GM23338 (cell line): Measurements from ENCODE around the gene NUP205. TPM values are rescaled to one million over a fixed set of nuclear protein-coding genes. Genes with fewer than 3 reads are reported as not detected.

Experiments used
- EZH2 ChIP-seq: fragments of 200-600 bp; sonication (generic); IDR thresholded peaks from one replicate; pipeline ENCODE4 v1.8.0; 2017; ENCODE audit warnings: antibody characterized with exemption, mild to moderate bottlenecking, low read depth; ENCODE audit not compliant: unreplicated experiment
- POLR2AphosphoS5 ChIP-seq: IDR thresholded peaks from 2 replicates; pipeline ENCODE4 v1.6.1; 2016; ENCODE audit warnings: antibody characterized with exemption, low read depth
- STAT1 ChIP-seq: IDR thresholded peaks from one replicate; pipeline ENCODE4 v1.6.1; 2016; ENCODE audit warnings: antibody characterized with exemption; ENCODE audit not compliant: unreplicated experiment
- ZNF114 ChIP-seq: fragments of 250-450 bp; sonication (Bioruptor Pico); IDR thresholded peaks from 2 replicates; pipeline ENCODE4 v1.5.0; 2020; ENCODE audit warnings: mild to moderate bottlenecking, moderate library complexity
- ZNF331 ChIP-seq: fragments of 250-450 bp; sonication (Bioruptor Pico); IDR thresholded peaks from 2 replicates; pipeline ENCODE4 v1.5.0; 2020; ENCODE audit warnings: low read depth, mild to moderate bottlenecking, moderate library complexity
- polyA plus RNA-seq: library from polyadenylated mRNA; unstranded; fragments of >200 nt; fragmentation: Nextera tagmentation; extraction: Ambion mirVana; gene quantifications from 2 replicates; pipeline ENCODE4 v1.2.1, GENCODE V29; 2016
- total RNA-seq: library from RNA; depleted of rRNA; stranded (reverse); fragments of >200 nt; shearing (Covaris generic); gene quantifications from 2 replicates; pipeline ENCODE4 v1.2.3, GENCODE V29; 2014
- TF ChIP-seq, protein P1 (sequence below): fragments of 250-450 bp; sonication (Bioruptor Pico); IDR thresholded peaks from 2 replicates; pipeline ENCODE4 v1.5.0; 2020; ENCODE audit warnings: mild to moderate bottlenecking, moderate library complexity
- TF ChIP-seq, protein P2 (sequence below), 2 experiments: fragments of 200-600 bp in 1 of 2; sonication (generic) in 1 of 2; conservative IDR thresholded peaks; 2 replicates each; pipeline versions ENCODE4 v1.5.1 to v1.6.1; 2016 to 2017; ENCODE audit warnings: antibody characterized with exemption in 2 of 2, low read depth in 2 of 2, mild to moderate bottlenecking in 2 of 2, moderate library complexity in 1 of 2
- TF ChIP-seq, protein P3 (sequence below): IDR thresholded peaks from 2 replicates; pipeline ENCODE4 v1.6.1; 2016; ENCODE audit warnings: antibody characterized with exemption

The NUP205 gene
- total and polyA plus RNA-seq, 2 experiments from 2014 or later = 150 to 212 TPM

DNA sequence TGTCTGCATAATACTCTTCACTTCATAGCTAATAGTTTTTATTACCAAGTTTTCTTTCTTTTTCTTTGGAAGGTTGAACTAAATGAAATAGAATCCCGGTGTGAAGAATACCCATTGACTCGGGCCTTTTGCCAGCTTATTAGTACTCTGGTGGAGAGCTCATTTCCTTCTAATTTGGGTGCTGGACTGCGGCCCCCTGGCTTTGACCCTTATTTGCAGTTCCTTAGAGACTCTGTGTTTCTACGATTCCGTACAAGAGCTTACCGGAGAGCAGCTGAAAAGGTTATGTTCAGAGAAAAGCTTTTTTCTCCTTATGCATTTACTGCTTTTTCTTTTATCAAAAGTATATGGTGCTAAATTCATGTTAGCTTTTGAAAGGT lies 40.2 kb downstream of the NUP205 start (continued):
- TF ChIP-seq, protein P1, sequence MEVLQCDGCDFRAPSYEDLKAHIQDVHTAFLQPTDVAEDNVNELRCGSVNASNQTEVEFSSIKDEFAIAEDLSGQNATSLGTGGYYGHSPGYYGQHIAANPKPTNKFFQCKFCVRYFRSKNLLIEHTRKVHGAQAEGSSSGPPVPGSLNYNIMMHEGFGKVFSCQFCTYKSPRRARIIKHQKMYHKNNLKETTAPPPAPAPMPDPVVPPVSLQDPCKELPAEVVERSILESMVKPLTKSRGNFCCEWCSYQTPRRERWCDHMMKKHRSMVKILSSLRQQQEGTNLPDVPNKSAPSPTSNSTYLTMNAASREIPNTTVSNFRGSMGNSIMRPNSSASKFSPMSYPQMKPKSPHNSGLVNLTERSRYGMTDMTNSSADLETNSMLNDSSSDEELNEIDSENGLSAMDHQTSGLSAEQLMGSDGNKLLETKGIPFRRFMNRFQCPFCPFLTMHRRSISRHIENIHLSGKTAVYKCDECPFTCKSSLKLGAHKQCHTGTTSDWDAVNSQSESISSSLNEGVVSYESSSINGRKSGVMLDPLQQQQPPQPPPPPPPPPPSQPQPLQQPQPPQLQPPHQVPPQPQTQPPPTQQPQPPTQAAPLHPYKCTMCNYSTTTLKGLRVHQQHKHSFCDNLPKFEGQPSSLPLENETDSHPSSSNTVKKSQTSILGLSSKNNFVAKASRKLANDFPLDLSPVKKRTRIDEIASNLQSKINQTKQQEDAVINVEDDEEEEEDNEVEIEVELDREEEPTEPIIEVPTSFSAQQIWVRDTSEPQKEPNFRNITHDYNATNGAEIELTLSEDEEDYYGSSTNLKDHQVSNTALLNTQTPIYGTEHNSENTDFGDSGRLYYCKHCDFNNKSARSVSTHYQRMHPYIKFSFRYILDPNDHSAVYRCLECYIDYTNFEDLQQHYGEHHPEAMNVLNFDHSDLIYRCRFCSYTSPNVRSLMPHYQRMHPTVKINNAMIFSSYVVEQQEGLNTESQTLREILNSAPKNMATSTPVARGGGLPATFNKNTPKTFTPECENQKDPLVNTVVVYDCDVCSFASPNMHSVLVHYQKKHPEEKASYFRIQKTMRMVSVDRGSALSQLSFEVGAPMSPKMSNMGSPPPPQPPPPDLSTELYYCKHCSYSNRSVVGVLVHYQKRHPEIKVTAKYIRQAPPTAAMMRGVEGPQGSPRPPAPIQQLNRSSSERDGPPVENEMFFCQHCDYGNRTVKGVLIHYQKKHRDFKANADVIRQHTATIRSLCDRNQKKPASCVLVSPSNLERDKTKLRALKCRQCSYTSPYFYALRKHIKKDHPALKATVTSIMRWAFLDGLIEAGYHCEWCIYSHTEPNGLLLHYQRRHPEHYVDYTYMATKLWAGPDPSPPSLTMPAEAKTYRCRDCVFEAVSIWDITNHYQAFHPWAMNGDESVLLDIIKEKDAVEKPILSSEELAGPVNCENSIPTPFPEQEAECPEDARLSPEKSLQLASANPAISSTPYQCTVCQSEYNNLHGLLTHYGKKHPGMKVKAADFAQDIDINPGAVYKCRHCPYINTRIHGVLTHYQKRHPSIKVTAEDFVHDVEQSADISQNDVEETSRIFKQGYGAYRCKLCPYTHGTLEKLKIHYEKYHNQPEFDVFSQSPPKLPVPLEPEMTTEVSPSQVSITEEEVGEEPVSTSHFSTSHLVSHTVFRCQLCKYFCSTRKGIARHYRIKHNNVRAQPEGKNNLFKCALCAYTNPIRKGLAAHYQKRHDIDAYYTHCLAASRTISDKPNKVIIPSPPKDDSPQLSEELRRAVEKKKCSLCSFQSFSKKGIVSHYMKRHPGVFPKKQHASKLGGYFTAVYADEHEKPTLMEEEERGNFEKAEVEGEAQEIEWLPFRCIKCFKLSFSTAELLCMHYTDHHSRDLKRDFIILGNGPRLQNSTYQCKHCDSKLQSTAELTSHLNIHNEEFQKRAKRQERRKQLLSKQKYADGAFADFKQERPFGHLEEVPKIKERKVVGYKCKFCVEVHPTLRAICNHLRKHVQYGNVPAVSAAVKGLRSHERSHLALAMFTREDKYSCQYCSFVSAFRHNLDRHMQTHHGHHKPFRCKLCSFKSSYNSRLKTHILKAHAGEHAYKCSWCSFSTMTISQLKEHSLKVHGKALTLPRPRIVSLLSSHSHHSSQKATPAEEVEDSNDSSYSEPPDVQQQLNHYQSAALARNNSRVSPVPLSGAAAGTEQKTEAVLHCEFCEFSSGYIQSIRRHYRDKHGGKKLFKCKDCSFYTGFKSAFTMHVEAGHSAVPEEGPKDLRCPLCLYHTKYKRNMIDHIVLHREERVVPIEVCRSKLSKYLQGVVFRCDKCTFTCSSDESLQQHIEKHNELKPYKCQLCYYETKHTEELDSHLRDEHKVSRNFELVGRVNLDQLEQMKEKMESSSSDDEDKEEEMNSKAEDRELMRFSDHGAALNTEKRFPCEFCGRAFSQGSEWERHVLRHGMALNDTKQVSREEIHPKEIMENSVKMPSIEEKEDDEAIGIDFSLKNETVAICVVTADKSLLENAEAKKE (CRISPR knock-in tag) = no peak
- no peak for TF ChIP-seq EZH2
- TF ChIP-seq, protein P2, sequence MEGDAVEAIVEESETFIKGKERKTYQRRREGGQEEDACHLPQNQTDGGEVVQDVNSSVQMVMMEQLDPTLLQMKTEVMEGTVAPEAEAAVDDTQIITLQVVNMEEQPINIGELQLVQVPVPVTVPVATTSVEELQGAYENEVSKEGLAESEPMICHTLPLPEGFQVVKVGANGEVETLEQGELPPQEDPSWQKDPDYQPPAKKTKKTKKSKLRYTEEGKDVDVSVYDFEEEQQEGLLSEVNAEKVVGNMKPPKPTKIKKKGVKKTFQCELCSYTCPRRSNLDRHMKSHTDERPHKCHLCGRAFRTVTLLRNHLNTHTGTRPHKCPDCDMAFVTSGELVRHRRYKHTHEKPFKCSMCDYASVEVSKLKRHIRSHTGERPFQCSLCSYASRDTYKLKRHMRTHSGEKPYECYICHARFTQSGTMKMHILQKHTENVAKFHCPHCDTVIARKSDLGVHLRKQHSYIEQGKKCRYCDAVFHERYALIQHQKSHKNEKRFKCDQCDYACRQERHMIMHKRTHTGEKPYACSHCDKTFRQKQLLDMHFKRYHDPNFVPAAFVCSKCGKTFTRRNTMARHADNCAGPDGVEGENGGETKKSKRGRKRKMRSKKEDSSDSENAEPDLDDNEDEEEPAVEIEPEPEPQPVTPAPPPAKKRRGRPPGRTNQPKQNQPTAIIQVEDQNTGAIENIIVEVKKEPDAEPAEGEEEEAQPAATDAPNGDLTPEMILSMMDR (conservative IDR thresholded peaks at IDR 0.05; ENCODE audit: low read depth in 2 of 2) = no peak
- TF ChIP-seq ZNF331 (CRISPR knock-in tag) = no peak
- no peak for TF ChIP-seq ZNF114 (CRISPR knock-in tag)
- no peak for TF ChIP-seq POLR2AphosphoS5
- no peak for TF ChIP-seq STAT1
- TF ChIP-seq, protein P3, sequence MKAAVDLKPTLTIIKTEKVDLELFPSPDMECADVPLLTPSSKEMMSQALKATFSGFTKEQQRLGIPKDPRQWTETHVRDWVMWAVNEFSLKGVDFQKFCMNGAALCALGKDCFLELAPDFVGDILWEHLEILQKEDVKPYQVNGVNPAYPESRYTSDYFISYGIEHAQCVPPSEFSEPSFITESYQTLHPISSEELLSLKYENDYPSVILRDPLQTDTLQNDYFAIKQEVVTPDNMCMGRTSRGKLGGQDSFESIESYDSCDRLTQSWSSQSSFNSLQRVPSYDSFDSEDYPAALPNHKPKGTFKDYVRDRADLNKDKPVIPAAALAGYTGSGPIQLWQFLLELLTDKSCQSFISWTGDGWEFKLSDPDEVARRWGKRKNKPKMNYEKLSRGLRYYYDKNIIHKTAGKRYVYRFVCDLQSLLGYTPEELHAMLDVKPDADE = no peak
